ENCODE data around the gene ZNF774.

- TF ChIP-seq, protein P1, sequence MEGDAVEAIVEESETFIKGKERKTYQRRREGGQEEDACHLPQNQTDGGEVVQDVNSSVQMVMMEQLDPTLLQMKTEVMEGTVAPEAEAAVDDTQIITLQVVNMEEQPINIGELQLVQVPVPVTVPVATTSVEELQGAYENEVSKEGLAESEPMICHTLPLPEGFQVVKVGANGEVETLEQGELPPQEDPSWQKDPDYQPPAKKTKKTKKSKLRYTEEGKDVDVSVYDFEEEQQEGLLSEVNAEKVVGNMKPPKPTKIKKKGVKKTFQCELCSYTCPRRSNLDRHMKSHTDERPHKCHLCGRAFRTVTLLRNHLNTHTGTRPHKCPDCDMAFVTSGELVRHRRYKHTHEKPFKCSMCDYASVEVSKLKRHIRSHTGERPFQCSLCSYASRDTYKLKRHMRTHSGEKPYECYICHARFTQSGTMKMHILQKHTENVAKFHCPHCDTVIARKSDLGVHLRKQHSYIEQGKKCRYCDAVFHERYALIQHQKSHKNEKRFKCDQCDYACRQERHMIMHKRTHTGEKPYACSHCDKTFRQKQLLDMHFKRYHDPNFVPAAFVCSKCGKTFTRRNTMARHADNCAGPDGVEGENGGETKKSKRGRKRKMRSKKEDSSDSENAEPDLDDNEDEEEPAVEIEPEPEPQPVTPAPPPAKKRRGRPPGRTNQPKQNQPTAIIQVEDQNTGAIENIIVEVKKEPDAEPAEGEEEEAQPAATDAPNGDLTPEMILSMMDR (IDR thresholded peaks at IDR 0.05) = no peak
- TF ChIP-seq POLR2A (IDR thresholded peaks at IDR 0.05) = no peak
These were observed 45.5 kb upstream of the ZNF774 start for GRCh38 chr15:90306560-90306959.
